NOMO-1 treated with dmso at 0.1 percent for 144 hours (cell line): Measurements from ENCODE around the gene NCOA5.
"Not testable (repeated sequence)": the region's sequence is repeated elsewhere in the genome, so short reads cannot be mapped to it uniquely, and the experiment has no call there.

Experiments used
- DNase-seq: peaks from one replicate; lab custom pipeline; 2025; ENCODE audit not compliant: unreplicated experiment; lab: John Stamatoyannopoulos, UW

The NCOA5 gene

GRCh38 chr20:46121184-46121930 lies 31.6 kb upstream of the NCOA5 start:
- DNase-seq: no peak

- DNase-seq: no peak
Observed at GRCh38 chr20:46120136-46120535, 30.4 kb upstream of the NCOA5 start.

GRCh38 chr20:46119547-46119946 lies 29.8 kb upstream of the NCOA5 start:
- DNase-seq: no peak

- no peak for DNase-seq
Observed at GRCh38 chr20:46119028-46119546, 29.3 kb upstream of the NCOA5 start.

- no peak for DNase-seq
Observed at GRCh38 chr20:46118481-46119020, 28.8 kb upstream of the NCOA5 start.

GRCh38 chr20:46117704-46118467 lies 28.1 kb upstream of the NCOA5 start, which contains the start of gene CD40:
Gene CD40 (plus strand): TSS chr20:46118314. CDS start chr20:46118344, 30 bp downstream.
- DNase-seq: no peak

- DNase-seq: no peak
Observed at GRCh38 chr20:46114449-46114848, 24.7 kb upstream of the NCOA5 start.

GRCh38 chr20:46113113-46113470 lies 23.3 kb upstream of the NCOA5 start:
- no peak for DNase-seq

- no peak for DNase-seq
Observed at GRCh38 chr20:46112430-46113112, 22.8 kb upstream of the NCOA5 start.

GRCh38 chr20:46111836-46112212 lies 22.1 kb upstream of the NCOA5 start:
- DNase-seq: no peak

- peak; percentile 21 for DNase-seq
Observed at GRCh38 chr20:46111028-46111835, 21.5 kb upstream of the NCOA5 start.

- DNase-seq: no peak
Observed at GRCh38 chr20:46108976-46109375, 19.2 kb upstream of the NCOA5 start.

- DNase-seq: peak; percentile 68
Observed at GRCh38 chr20:46108435-46108841, 18.7 kb upstream of the NCOA5 start.

GRCh38 chr20:46107061-46107460 lies 17.3 kb upstream of the NCOA5 start:
- no peak for DNase-seq

- no peak for DNase-seq
Observed at GRCh38 chr20:46104262-46104661, 14.5 kb upstream of the NCOA5 start.

- DNase-seq: no peak
Observed at GRCh38 chr20:46102940-46103339, 13.2 kb upstream of the NCOA5 start.

GRCh38 chr20:46101957-46102356 lies 12.2 kb upstream of the NCOA5 start:
- DNase-seq: no peak

GRCh38 chr20:46100988-46101387 lies 11.2 kb upstream of the NCOA5 start:
- no peak for DNase-seq

GRCh38 chr20:46100444-46100843 lies 10.7 kb upstream of the NCOA5 start:
- DNase-seq: not testable (repeated sequence)

GRCh38 chr20:46099491-46100287 lies 9.9 kb upstream of the NCOA5 start:
- no peak for DNase-seq
